KMS-11 (cell line): ENCODE data around the gene MED1.

Source experiments
- H2AFZ ChIP-seq: fragments of 200-600 bp; sonication (generic); 2 replicates; pipeline ENCODE4 v1.6.1; 2016; ENCODE audit warnings: antibody characterized with exemption, mixed run types, low read depth
- H3K27ac ChIP-seq: fragments of 200-600 bp; sonication (generic); 2 replicates; pipeline ENCODE4 v1.6.1; 2016; ENCODE audit warnings: mild to moderate bottlenecking, mixed run types
- H3K27me3 ChIP-seq: fragments of 200-600 bp; sonication (generic); 2 replicates; pipeline ENCODE4 v1.6.1; 2017; ENCODE audit warnings: mild to moderate bottlenecking, low read depth, mixed run types, moderate library complexity; ENCODE audit not compliant: insufficient read depth
- H3K36me3 ChIP-seq: fragments of 200-600 bp; sonication (generic); 2 replicates; pipeline ENCODE4 v1.6.1; 2017; ENCODE audit warnings: mild to moderate bottlenecking, mixed run types; ENCODE audit not compliant: insufficient read depth
- H3K4me1 ChIP-seq: fragments of 200-600 bp; sonication (generic); 2 replicates; pipeline ENCODE4 v1.6.1; 2016; ENCODE audit warnings: mild to moderate bottlenecking, low read depth, mixed run types; ENCODE audit not compliant: poor library complexity, severe bottlenecking
- H3K4me2 ChIP-seq: fragments of 200-600 bp; sonication (generic); 2 replicates; pipeline ENCODE4 v1.7.0; 2016; ENCODE audit warnings: mild to moderate bottlenecking, mixed run types
- H3K4me3 ChIP-seq: fragments of 200-600 bp; sonication (generic); IDR thresholded peaks from 2 replicates; pipeline ENCODE4 v1.6.1; 2017; ENCODE audit warnings: low read depth, low read length, mixed read lengths; ENCODE audit not compliant: insufficient read depth
- H3K79me2 ChIP-seq: fragments of 200-600 bp; sonication (generic); 2 replicates; pipeline ENCODE4 v1.6.1; 2016; ENCODE audit warnings: low read depth, mixed run types; ENCODE audit not compliant: insufficient read depth
- H3K9ac ChIP-seq: fragments of 200-600 bp; sonication (generic); 2 replicates; pipeline ENCODE4 v1.6.1; 2016; ENCODE audit warnings: mild to moderate bottlenecking, mixed run types
- H4K20me1 ChIP-seq: fragments of 200-600 bp; sonication (generic); 2 replicates; pipeline ENCODE4 v1.6.1; 2016; ENCODE audit warnings: mild to moderate bottlenecking, mixed run types; ENCODE audit not compliant: insufficient read depth
- TF ChIP-seq, protein P1 (sequence below): fragments of 200-600 bp; sonication (generic); conservative IDR thresholded peaks from 2 replicates; pipeline ENCODE4 v1.6.1; 2017; ENCODE audit warnings: low read depth, mild to moderate bottlenecking, antibody characterized with exemption, low read length, moderate library complexity, mixed read lengths

MED1 gene

DNA sequence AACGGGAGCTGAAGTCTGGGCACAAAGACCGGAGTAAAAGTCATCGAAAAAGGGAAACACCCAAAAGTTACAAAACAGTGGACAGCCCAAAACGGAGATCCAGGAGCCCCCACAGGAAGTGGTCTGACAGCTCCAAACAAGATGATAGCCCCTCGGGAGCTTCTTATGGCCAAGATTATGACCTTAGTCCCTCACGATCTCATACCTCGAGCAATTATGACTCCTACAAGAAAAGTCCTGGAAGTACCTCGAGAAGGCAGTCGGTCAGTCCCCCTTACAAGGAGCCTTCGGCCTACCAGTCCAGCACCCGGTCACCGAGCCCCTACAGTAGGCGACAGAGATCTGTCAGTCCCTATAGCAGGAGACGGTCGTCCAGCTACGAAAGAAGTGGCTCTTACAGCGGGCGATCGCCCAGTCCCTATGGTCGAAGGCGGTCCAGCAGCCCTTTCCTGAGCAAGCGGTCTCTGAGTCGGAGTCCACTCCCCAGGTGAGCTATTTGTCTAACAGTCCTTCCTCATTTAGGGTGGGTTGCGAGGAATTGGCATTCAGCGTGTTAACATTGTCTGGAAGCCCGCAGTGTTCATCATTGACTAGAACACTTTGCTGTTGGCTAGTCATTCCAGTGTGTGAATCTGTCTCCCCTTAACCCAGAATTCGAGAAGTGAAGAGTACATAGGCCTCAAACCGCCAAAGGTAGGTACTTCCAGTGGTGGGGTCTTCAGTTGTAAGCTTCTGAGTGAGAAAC lies 11.7 kb upstream of the MED1 start:
- peak overlapping the region; percentile 96; the same call in 1 of the 2 replicates for H3K9ac ChIP-seq
- H3K4me3 ChIP-seq: no peak overlapping the region
- H4K20me1 ChIP-seq: peaks cover 18% of the 10 kb centered on the region; the same call in 1 of the 2 replicates
- H3K4me1 ChIP-seq: peaks cover 23% of the 10 kb centered on the region
- H3K27ac ChIP-seq: no peak overlapping the region; the same call in 1 of the 2 replicates
- H3K79me2 ChIP-seq: peaks cover 58% of the 10 kb centered on the region
- H2AFZ ChIP-seq: peak overlapping the region; percentile 13; the same call in 1 of the 2 replicates
- TF ChIP-seq, protein P1, sequence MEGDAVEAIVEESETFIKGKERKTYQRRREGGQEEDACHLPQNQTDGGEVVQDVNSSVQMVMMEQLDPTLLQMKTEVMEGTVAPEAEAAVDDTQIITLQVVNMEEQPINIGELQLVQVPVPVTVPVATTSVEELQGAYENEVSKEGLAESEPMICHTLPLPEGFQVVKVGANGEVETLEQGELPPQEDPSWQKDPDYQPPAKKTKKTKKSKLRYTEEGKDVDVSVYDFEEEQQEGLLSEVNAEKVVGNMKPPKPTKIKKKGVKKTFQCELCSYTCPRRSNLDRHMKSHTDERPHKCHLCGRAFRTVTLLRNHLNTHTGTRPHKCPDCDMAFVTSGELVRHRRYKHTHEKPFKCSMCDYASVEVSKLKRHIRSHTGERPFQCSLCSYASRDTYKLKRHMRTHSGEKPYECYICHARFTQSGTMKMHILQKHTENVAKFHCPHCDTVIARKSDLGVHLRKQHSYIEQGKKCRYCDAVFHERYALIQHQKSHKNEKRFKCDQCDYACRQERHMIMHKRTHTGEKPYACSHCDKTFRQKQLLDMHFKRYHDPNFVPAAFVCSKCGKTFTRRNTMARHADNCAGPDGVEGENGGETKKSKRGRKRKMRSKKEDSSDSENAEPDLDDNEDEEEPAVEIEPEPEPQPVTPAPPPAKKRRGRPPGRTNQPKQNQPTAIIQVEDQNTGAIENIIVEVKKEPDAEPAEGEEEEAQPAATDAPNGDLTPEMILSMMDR: no peak
- H3K27me3 ChIP-seq: no peaks in the 10 kb centered on the region
- H3K4me2 ChIP-seq: peak overlapping the region; percentile 98
- no peaks in the 10 kb centered on the region; the same call in 1 of the 2 replicates for H3K36me3 ChIP-seq

DNA sequence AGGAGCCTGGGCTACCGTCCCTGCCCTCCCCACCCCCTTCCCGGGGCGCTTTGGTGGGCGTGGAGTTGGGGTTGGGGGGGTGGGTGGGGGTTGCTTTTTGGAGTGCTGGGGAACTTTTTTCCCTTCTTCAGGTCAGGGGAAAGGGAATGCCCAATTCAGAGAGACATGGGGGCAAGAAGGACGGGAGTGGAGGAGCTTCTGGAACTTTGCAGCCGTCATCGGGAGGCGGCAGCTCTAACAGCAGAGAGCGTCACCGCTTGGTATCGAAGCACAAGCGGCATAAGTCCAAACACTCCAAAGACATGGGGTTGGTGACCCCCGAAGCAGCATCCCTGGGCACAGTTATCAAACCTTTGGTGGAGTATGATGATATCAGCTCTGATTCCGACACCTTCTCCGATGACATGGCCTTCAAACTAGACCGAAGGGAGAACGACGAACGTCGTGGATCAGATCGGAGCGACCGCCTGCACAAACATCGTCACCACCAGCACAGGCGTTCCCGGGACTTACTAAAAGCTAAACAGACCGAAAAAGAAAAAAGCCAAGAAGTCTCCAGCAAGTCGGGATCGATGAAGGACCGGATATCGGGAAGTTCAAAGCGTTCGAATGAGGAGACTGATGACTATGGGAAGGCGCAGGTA lies 11.0 kb upstream of the MED1 start:
- peaks cover 50% of the 10 kb centered on the region for H3K79me2 ChIP-seq
- H4K20me1 ChIP-seq: peaks cover 18% of the 10 kb centered on the region; the same call in 1 of the 2 replicates
- H3K27me3 ChIP-seq: no peaks in the 10 kb centered on the region
- H2AFZ ChIP-seq: peak overlapping the region; percentile 13; the same call in 1 of the 2 replicates
- H3K4me2 ChIP-seq: peak overlapping the region; percentile 98
- H3K9ac ChIP-seq: peak overlapping the region; percentile 96
- TF ChIP-seq, protein P1: no peak
- no peaks in the 10 kb centered on the region; the same call in 1 of the 2 replicates for H3K36me3 ChIP-seq
- H3K4me3 ChIP-seq: no peak overlapping the region
- H3K4me1 ChIP-seq: peaks cover 23% of the 10 kb centered on the region
- H3K27ac ChIP-seq: peak overlapping the region; percentile 91

DNA sequence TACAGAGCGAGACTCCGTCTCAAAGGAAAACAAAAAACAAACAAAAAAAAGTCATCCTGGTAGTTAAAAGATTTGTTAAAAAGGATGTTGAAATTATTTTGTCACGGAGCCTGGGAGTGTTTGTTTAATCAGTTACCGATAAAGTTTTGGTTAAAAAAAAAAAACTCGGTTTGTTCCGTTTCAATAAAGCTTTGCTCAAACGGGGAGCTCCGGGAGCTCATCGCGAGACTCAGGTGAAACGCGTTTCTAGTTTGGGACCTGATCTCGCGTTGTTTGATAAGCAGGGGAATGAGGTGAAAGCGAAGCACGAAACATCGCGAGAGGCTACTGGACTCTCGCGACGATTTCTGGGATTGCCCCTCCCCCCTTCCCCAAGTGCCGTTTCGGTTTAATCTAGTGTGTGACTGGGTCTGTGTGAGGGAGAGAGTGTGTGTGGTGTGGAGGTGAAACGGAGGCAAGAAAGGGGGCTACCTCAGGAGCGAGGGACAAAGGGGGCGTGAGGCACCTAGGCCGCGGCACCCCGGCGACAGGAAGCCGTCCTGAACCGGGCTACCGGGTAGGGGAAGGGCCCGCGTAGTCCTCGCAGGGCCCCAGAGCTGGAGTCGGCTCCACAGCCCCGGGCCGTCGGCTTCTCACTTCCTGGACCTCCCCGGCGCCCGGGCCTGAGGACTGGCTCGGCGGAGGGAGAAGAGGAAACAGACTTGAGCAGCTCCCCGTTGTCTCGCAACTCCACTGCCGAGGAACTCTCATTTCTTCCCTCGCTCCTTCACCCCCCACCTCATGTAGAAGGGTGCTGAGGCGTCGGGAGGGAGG lies 10.3 kb upstream of the MED1 start, which contains the start of gene CDK12:
Gene CDK12 (plus strand): TSS at position 374 of the 813 bp plus-strand sequence. CDS start 586 bp downstream, outside the sequence.
- Histone ChIP-seq H3K36me3 (no peaks in the 10 kb centered on the region; the same call in 1 of the 2 replicates), H2AFZ (peak within 1 kb of the TSS; percentile 87), H3K4me2 (peak within 1 kb of the TSS; percentile 98), H3K79me2 (peaks cover 45% of the 10 kb centered on the region), H3K9ac (peak within 1 kb of the TSS; percentile 96), H3K4me3 (no peak within 1 kb of the TSS), H3K4me1 (peaks cover 23% of the 10 kb centered on the region), H3K27ac (peak within 1 kb of the TSS; percentile 91), H4K20me1 (peaks cover 18% of the 10 kb centered on the region; the same call in 1 of the 2 replicates), H3K27me3 (no peaks in the 10 kb centered on the region)
- TF ChIP-seq, protein P1: no peak

DNA sequence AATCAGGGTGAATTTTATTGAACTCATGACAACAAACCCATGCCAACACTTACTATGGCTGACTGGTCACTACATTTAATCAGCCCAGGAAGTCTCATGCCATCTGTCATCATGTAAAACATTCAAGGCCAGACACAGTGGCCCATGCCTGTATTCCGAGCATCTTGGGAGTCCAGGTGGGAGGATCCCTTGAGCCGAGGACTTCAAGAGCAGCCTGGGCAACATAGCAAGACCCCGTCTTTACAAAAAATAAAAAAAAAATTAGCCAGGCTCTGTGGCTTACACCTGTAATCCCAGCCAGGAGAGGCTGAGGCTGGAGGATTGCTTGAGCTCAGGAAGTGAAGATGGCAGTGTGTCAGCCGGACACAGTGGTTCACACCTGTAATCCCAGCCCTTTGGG lies 4.9 kb upstream of the MED1 start:
- peaks cover 5% of the 10 kb centered on the region for H3K4me1 ChIP-seq
- TF ChIP-seq, protein P1: no peak
- no peaks in the 10 kb centered on the region for H3K27me3 ChIP-seq
- H3K27ac ChIP-seq: no peak overlapping the region
- H4K20me1 ChIP-seq: no peaks in the 10 kb centered on the region
- no peak overlapping the region for H2AFZ ChIP-seq
- H3K79me2 ChIP-seq: peaks cover 3% of the 10 kb centered on the region; the same call in 1 of the 2 replicates
- H3K36me3 ChIP-seq: no peaks in the 10 kb centered on the region
- no peak overlapping the region for H3K4me3 ChIP-seq
- H3K9ac ChIP-seq: no peak overlapping the region
- no peak overlapping the region for H3K4me2 ChIP-seq
